H4 (cell line): Measurements from ENCODE around the gene RELN. TPM values are rescaled to one million over a fixed set of nuclear protein-coding genes. Genes with fewer than 3 reads are reported as not detected.
"Not testable (repeated sequence)": the region's sequence is repeated elsewhere in the genome, so short reads cannot be mapped to it uniquely, and the experiment has no call there.

Experiments used
- DNase-seq: peaks from one replicate; pipeline ENCODE4 v3.0.0-alpha.2; 2015; ENCODE audit warnings: low spot score
- total RNA-seq: library from RNA; depleted of rRNA; stranded (reverse); fragments of >200 nt; shearing (Covaris generic); gene quantifications from 2 replicates; pipeline ENCODE4 v1.2.3, GENCODE V29; 2014

Gene RELN
- total RNA-seq, 1 experiment from 2014 or later: not detected

GRCh38 chr7:103843689-103844480 is 145.6 kb downstream of the RELN start:
- no peak for DNase-seq

- no peak for DNase-seq
Measured at GRCh38 chr7:103833401-103833800, 156.1 kb downstream of the RELN start.

- no peak for DNase-seq
Measured at GRCh38 chr7:103832438-103832837, 157.0 kb downstream of the RELN start.

- no peak for DNase-seq
Measured at GRCh38 chr7:103824251-103824650, 165.2 kb downstream of the RELN start.

GRCh38 chr7:103823084-103823483 is 166.4 kb downstream of the RELN start:
- DNase-seq: no peak

- DNase-seq: no peak
Measured at GRCh38 chr7:103821092-103821491, 168.4 kb downstream of the RELN start.

- not testable (repeated sequence) for DNase-seq
Measured at GRCh38 chr7:103815972-103816371, 173.5 kb downstream of the RELN start.

GRCh38 chr7:103813970-103814369 is 175.5 kb downstream of the RELN start:
- DNase-seq: no peak

- DNase-seq: no peak
Measured at GRCh38 chr7:103811997-103812396, 177.5 kb downstream of the RELN start.

GRCh38 chr7:103811290-103811689 is 178.2 kb downstream of the RELN start:
- no peak for DNase-seq

- DNase-seq: no peak
Measured at GRCh38 chr7:103810112-103810744, 179.2 kb downstream of the RELN start.

GRCh38 chr7:103809229-103809994 is 180.0 kb downstream of the RELN start:
- no peak for DNase-seq

GRCh38 chr7:103805346-103805745 is 184.1 kb downstream of the RELN start:
- no peak for DNase-seq

- DNase-seq: no peak
Measured at GRCh38 chr7:103803631-103804030, 185.8 kb downstream of the RELN start.

- DNase-seq: no peak
Measured at GRCh38 chr7:103799298-103799697, 190.2 kb downstream of the RELN start.

GRCh38 chr7:103797647-103798307 is 191.7 kb downstream of the RELN start:
- DNase-seq: no peak

- DNase-seq: no peak
Measured at GRCh38 chr7:103796327-103796962, 193.0 kb downstream of the RELN start.

GRCh38 chr7:103795787-103796186 is 193.7 kb downstream of the RELN start:
- no peak for DNase-seq

GRCh38 chr7:103795107-103795506 is 194.4 kb downstream of the RELN start:
- DNase-seq: no peak

GRCh38 chr7:103794424-103794823 is 195.0 kb downstream of the RELN start:
- no peak for DNase-seq

- no peak for DNase-seq
Measured at GRCh38 chr7:103793614-103794013, 195.8 kb downstream of the RELN start.

- no peak for DNase-seq
Measured at GRCh38 chr7:103791894-103792293, 197.6 kb downstream of the RELN start.
